Left lung (tissue), 14 donors: ENCODE data around the gene TIMM22. TPM values are rescaled to one million over a fixed set of nuclear protein-coding genes. Genes with fewer than 3 reads are reported as not detected.

ENCODE experiments used
- ATAC-seq: fragments of 200-7000 bp; cut with Tn5 transposase; one replicate; pipeline ENCODE4 v1.9.1; 2020; ENCODE audit warnings: moderate library complexity
- DNase-seq, 4 donors: peaks; one replicate each; pipeline ENCODE4 v3.0.0-alpha.2; 2013 to 2020
- H3K27ac ChIP-seq, 2 donors: fragments of 200-600 bp; sonication (generic) in 1 of 2; one replicate each; pipeline versions ENCODE4 v1.5.0 to v1.8.0; 2020 to 2021
- H3K27me3 ChIP-seq, 2 donors: fragments of 200-600 bp; sonication (generic) in 1 of 2; one replicate each; pipeline versions ENCODE4 v1.5.0 to v1.8.0; 2020 to 2021
- H3K36me3 ChIP-seq, 2 donors: fragments of 200-600 bp; sonication (generic) in 1 of 2; one replicate each; pipeline versions ENCODE4 v1.5.0 to v1.8.0; 2020 to 2021
- H3K4me1 ChIP-seq, 2 donors: fragments of 200-600 bp; one replicate each; pipeline ENCODE4 v1.8.0; 2021
- H3K4me3 ChIP-seq, 2 donors: fragments of 200-600 bp; sonication (generic) in 1 of 2; one replicate each; pipeline versions ENCODE4 v1.5.0 to v1.8.0; 2020 to 2021; ENCODE audit warnings: mild to moderate bottlenecking in 1 of 2
- H3K9me3 ChIP-seq, 2 donors: fragments of 200-600 bp; sonication (generic) in 1 of 2; one replicate each; pipeline versions ENCODE4 v1.5.0 to v1.8.0; 2020 to 2021
- intact Hi-C, 2 donors: fragments of 100-400 bp; cut with DNase I; formaldehyde crosslinking; loops; one replicate each; pipeline versions ENCODE4 v1.11.2 to v1.14.2; 2022
- long read RNA-seq, 12 donors: library from polyadenylated mRNA in 2 of 12; unstranded in 2 of 12; transcript quantifications; one replicate each; pipeline ENCODE4 v2.0.0 and lab custom pipeline, GENCODE V29; 2019 to 2026
- polyA plus RNA-seq, 6 donors: library from polyadenylated mRNA; unstranded; fragments of 120-200 nt; gene quantifications; one replicate each; pipeline ENCODE4 v1.2.1, GENCODE V29; 2013; ENCODE audit not compliant: insufficient read length in 6 of 6
- total RNA-seq, 2 donors: library from RNA; stranded (reverse); fragmentation: NEBNext Ultra II Directional; extraction: Animal tissue kit (Norgen Biotek cat#: 25700); gene quantifications; one replicate each; pipeline ENCODE4 v1.2.1, GENCODE V29; 2021
- TF ChIP-seq, protein P1 (sequence below), 2 donors: fragments of 200-600 bp; sonication (generic) in 1 of 2; IDR thresholded peaks; one replicate each; pipeline versions ENCODE4 v1.5.0 to v1.8.0; 2021; ENCODE audit warnings: antibody characterized with exemption in 2 of 2
- donor health status: DM: no; HTN: yes; CAD: no.
- donor health status: DM: no; HTN: no; CAD: no.

TIMM22 gene
- total RNA-seq (10 to 100 TPM; 10.6 to 11.6 TPM), polyA plus RNA-seq (10 to 100 TPM; 14.9 to 18.4 (median 15.5) TPM)
- long read RNA-seq, donor 1, transcript TIMM22-201 (4 exons, 3,194 nt), result major isoform, 31 of 52 reads
- long read RNA-seq, donor 1, partial matches to known transcripts, result 21 of 52 reads
- long read RNA-seq, donor 1, other reads (novel, unspliced or antisense), result 0 of 52 reads
- long read RNA-seq, donor 2, transcript TIMM22-201 (4 exons, 3,194 nt), result major isoform, 29 of 35 reads
- long read RNA-seq, donor 2, partial matches to known transcripts, result 6 of 35 reads
- long read RNA-seq, donor 2, other reads (novel, unspliced or antisense), result 0 of 35 reads
- long read RNA-seq, donor 3, transcript TIMM22-201 (4 exons, 3,194 nt), result major isoform, 22 of 22 reads
- long read RNA-seq, donor 3, partial matches to known transcripts, result 0 of 22 reads
- long read RNA-seq, donor 3, other reads (novel, unspliced or antisense), result 0 of 22 reads
- long read RNA-seq, donor 4, transcript TIMM22-201 (4 exons, 3,194 nt), result major isoform, 35 of 42 reads
- long read RNA-seq, donor 4, partial matches to known transcripts, result 6 of 42 reads
- long read RNA-seq, donor 4, other reads (novel, unspliced or antisense), result 1 of 42 reads
- long read RNA-seq, donor 5, transcript TIMM22-201 (4 exons, 3,194 nt), result major isoform, 20 of 26 reads
- long read RNA-seq, donor 5, partial matches to known transcripts, result 6 of 26 reads
- long read RNA-seq, donor 5, other reads (novel, unspliced or antisense), result 0 of 26 reads
- long read RNA-seq, donor 6, transcript TIMM22-201 (4 exons, 3,194 nt), result major isoform, 18 of 23 reads
- long read RNA-seq, donor 6, partial matches to known transcripts, result 5 of 23 reads
- long read RNA-seq, donor 6, other reads (novel, unspliced or antisense), result 0 of 23 reads
- long read RNA-seq, donor 7, partial matches to known transcripts, result 0 of 4 reads
- long read RNA-seq, donor 7, other reads (novel, unspliced or antisense), result 0 of 4 reads
- long read RNA-seq, donor 8, transcript TIMM22-201 (4 exons, 3,194 nt), result major isoform, 36 of 48 reads
- long read RNA-seq, donor 8, partial matches to known transcripts, result 12 of 48 reads
- long read RNA-seq, donor 8, other reads (novel, unspliced or antisense), result 0 of 48 reads
- long read RNA-seq, donor 9, result 0 reads
- long read RNA-seq, donor 10, transcript TIMM22-201 (4 exons, 3,194 nt), result major isoform, 54 of 59 reads
- long read RNA-seq, donor 10, partial matches to known transcripts, result 2 of 59 reads
- long read RNA-seq, donor 10, other reads (novel, unspliced or antisense), result 3 of 59 reads
- long read RNA-seq, donor 11, result 0 reads
- long read RNA-seq, donor 12, transcript TIMM22-201 (4 exons, 3,194 nt), result major isoform, 23 of 30 reads
- long read RNA-seq, donor 12, partial matches to known transcripts, result 7 of 30 reads
- long read RNA-seq, donor 12, other reads (novel, unspliced or antisense), result 0 of 30 reads

GRCh38 chr17:996554-997344 lies at the start of gene TIMM22:
Gene TIMM22 (plus strand): TSS chr17:997129. CDS start chr17:997143, 14 bp downstream.
- TF ChIP-seq, protein P1, sequence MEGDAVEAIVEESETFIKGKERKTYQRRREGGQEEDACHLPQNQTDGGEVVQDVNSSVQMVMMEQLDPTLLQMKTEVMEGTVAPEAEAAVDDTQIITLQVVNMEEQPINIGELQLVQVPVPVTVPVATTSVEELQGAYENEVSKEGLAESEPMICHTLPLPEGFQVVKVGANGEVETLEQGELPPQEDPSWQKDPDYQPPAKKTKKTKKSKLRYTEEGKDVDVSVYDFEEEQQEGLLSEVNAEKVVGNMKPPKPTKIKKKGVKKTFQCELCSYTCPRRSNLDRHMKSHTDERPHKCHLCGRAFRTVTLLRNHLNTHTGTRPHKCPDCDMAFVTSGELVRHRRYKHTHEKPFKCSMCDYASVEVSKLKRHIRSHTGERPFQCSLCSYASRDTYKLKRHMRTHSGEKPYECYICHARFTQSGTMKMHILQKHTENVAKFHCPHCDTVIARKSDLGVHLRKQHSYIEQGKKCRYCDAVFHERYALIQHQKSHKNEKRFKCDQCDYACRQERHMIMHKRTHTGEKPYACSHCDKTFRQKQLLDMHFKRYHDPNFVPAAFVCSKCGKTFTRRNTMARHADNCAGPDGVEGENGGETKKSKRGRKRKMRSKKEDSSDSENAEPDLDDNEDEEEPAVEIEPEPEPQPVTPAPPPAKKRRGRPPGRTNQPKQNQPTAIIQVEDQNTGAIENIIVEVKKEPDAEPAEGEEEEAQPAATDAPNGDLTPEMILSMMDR (IDR thresholded peaks at IDR 0.05), result peak; percentile 91 to 94
- intact Hi-C loops, result no loop called here
- H3K27me3 ChIP-seq, result no peaks in the 10 kb centered on the region
- H3K27ac ChIP-seq, result peak within 1 kb of the TSS; percentile 87 to 90
- H3K36me3 ChIP-seq, result peaks cover 0 to 24% of the 10 kb centered on the region in 2 donors
- peaks cover 0 to 17% of the 10 kb centered on the region in 2 donors for H3K9me3 ChIP-seq
- peak; percentile 96 for ATAC-seq
- H3K4me3 ChIP-seq, result peak within 1 kb of the TSS; percentile 94 to 99
- peak; percentile 94 to 99 (median 96) for DNase-seq
- H3K4me1 ChIP-seq, result peaks cover 21 to 40% of the 10 kb centered on the region in 2 donors

GRCh38 chr17:948284-948852 lies 48.6 kb upstream of the TIMM22 start:
- Histone ChIP-seq H3K4me1 (peaks cover 0 to 6% of the 10 kb centered on the region in 2 donors), H3K9me3 (no peaks in the 10 kb centered on the region), H3K4me3 (no peak overlapping the region), H3K27ac (no peak overlapping the region), H3K36me3 (peaks cover 0 to 7% of the 10 kb centered on the region in 2 donors), H3K27me3 (peaks cover 0 to 16% of the 10 kb centered on the region in 2 donors)
- TF ChIP-seq, protein P1 (IDR thresholded peaks at IDR 0.05), result no peak
- DNase-seq, result peak in 1 of 4 donors; percentile 27
- intact Hi-C loops, result no loop called here
- ATAC-seq, result no peak

- H3K36me3 ChIP-seq, result peaks cover 0 to 7% of the 10 kb centered on the region in 2 donors
Observed at GRCh38 chr17:949623-950303, 47.2 kb upstream of the TIMM22 start.

More at GRCh38 chr17:949623-950303, 47.2 kb upstream of the TIMM22 start:
- H3K9me3 ChIP-seq, result no peaks in the 10 kb centered on the region
- intact Hi-C loops, result no loop called here
- no peak overlapping the region for H3K4me3 ChIP-seq
- TF ChIP-seq, protein P1 (IDR thresholded peaks at IDR 0.05), result no peak
- no peak overlapping the region for H3K27ac ChIP-seq
- H3K27me3 ChIP-seq, result peaks cover 0 to 16% of the 10 kb centered on the region in 2 donors
- ATAC-seq (no peak), DNase-seq (no peak)
- H3K4me1 ChIP-seq, result peaks cover 0 to 12% of the 10 kb centered on the region in 2 donors
